H9 (cell line): Measurements from ENCODE around the gene PANK2. TPM values are rescaled to one million over a fixed set of nuclear protein-coding genes. Genes with fewer than 3 reads are reported as not detected.

Source experiments
- DNase-seq: peaks from one replicate; pipeline ENCODE4 v3.0.0-alpha.2; 2017
- H2AFZ ChIP-seq: one replicate; pipeline ENCODE4 v1.6.1; 2013; ENCODE audit warnings: mild to moderate bottlenecking, low read length, control low read depth, moderate library complexity
- H2AK5ac ChIP-seq: 2 replicates; pipeline ENCODE4 v1.6.1; 2013; ENCODE audit warnings: low read length, control low read depth, mixed read lengths; ENCODE audit not compliant: insufficient read length
- H2BK120ac ChIP-seq: one replicate; pipeline ENCODE4 v1.6.1; 2013; ENCODE audit warnings: low read depth, mild to moderate bottlenecking, low read length, control low read depth, inconsistent platforms; ENCODE audit not compliant: poor library complexity, severe bottlenecking
- H2BK12ac ChIP-seq: 2 replicates; pipeline ENCODE4 v1.6.1; 2013; ENCODE audit warnings: low read length, control low read depth, mixed read lengths, low read depth; ENCODE audit not compliant: insufficient read length
- H2BK15ac ChIP-seq: 2 replicates; pipeline ENCODE4 v1.6.1; 2013; ENCODE audit warnings: low read depth, low read length, control low read depth
- H2BK20ac ChIP-seq: one replicate; pipeline ENCODE4 v1.6.1; 2013; ENCODE audit warnings: low read depth, mild to moderate bottlenecking, low read length, control low read depth, inconsistent platforms; ENCODE audit not compliant: poor library complexity, severe bottlenecking
- H2BK5ac ChIP-seq: 2 replicates; pipeline ENCODE4 v1.6.1; 2013; ENCODE audit warnings: low read length, control low read depth, mixed read lengths; ENCODE audit not compliant: insufficient read length
- H3K14ac ChIP-seq: 2 replicates; pipeline ENCODE4 v1.6.1; 2013; ENCODE audit warnings: low read length, control low read depth; ENCODE audit not compliant: insufficient read depth
- H3K18ac ChIP-seq: 2 replicates; pipeline ENCODE4 v1.6.1; 2013; ENCODE audit warnings: low read depth, mild to moderate bottlenecking, mixed read lengths, low read length, control low read depth; ENCODE audit not compliant: insufficient read length
- H3K23ac ChIP-seq: 2 replicates; pipeline ENCODE4 v1.6.1; 2013; ENCODE audit warnings: low read length, control low read depth, mixed read lengths, low read depth; ENCODE audit not compliant: insufficient read length
- H3K23me2 ChIP-seq: 2 replicates; pipeline ENCODE4 v1.6.1; 2013; ENCODE audit warnings: low read depth, mild to moderate bottlenecking, mixed read lengths, low read length, control low read depth; ENCODE audit not compliant: insufficient read length, poor library complexity, severe bottlenecking
- H3K27ac ChIP-seq: 2 replicates; pipeline ENCODE4 v1.5.1; 2013; ENCODE audit warnings: low read length, control low read depth, mixed read lengths, low read depth; ENCODE audit not compliant: insufficient read length
- H3K27me3 ChIP-seq: 2 replicates; pipeline ENCODE4 v1.6.1; 2013; ENCODE audit warnings: low read length, control low read depth, inconsistent platforms; ENCODE audit not compliant: insufficient read depth
- H3K4ac ChIP-seq: 2 replicates; pipeline ENCODE4 v1.6.1; 2013; ENCODE audit warnings: low read depth, mild to moderate bottlenecking, control low read depth, inconsistent platforms, low read length, moderate library complexity
- H3K4me1 ChIP-seq: 2 replicates; pipeline ENCODE4 v1.6.1; 2013; ENCODE audit warnings: low read length, control low read depth, inconsistent platforms; ENCODE audit not compliant: insufficient read depth
- H3K4me2 ChIP-seq: 2 replicates; pipeline ENCODE4 v1.6.1; 2013; ENCODE audit warnings: low read length, control low read depth, mixed read lengths; ENCODE audit not compliant: insufficient read length, insufficient read depth
- H3K56ac ChIP-seq: 2 replicates; pipeline ENCODE4 v1.6.1; 2013; ENCODE audit warnings: low read depth, mild to moderate bottlenecking, mixed read lengths, low read length, control low read depth; ENCODE audit not compliant: insufficient read length
- H3K79me1 ChIP-seq: 2 replicates; pipeline ENCODE4 v1.6.1; 2013; ENCODE audit warnings: low read depth, mild to moderate bottlenecking, moderate library complexity, low read length, control low read depth, inconsistent platforms; ENCODE audit not compliant: insufficient read depth, poor library complexity, severe bottlenecking
- H3K79me2 ChIP-seq: 2 replicates; pipeline ENCODE4 v1.6.1; 2013; ENCODE audit warnings: low read length, control low read depth, inconsistent platforms; ENCODE audit not compliant: insufficient read depth
- H3K9ac ChIP-seq: 2 replicates; pipeline ENCODE4 v1.6.1; 2013; ENCODE audit warnings: low read length, control low read depth, mixed read lengths; ENCODE audit not compliant: insufficient read length; ENCODE audit errors: extremely low read depth
- H3K9me3 ChIP-seq: one replicate; pipeline ENCODE4 v1.6.1; 2013; ENCODE audit warnings: low read depth, low read length, inconsistent platforms; ENCODE audit not compliant: control insufficient read depth
- H3T11ph ChIP-seq: one replicate; pipeline ENCODE4 v1.6.1; 2013; ENCODE audit warnings: mild to moderate bottlenecking, low read length, control low read depth, inconsistent platforms
- H4K20me1 ChIP-seq: one replicate; pipeline ENCODE4 v1.6.1; 2013; ENCODE audit not compliant: control insufficient read depth, insufficient read length, insufficient read depth
- H4K5ac ChIP-seq: 2 replicates; pipeline ENCODE4 v1.6.1; 2013; ENCODE audit warnings: low read depth, mild to moderate bottlenecking, mixed read lengths, low read length, control low read depth; ENCODE audit not compliant: insufficient read length
- H4K8ac ChIP-seq: replicated peaks from 2 replicates; pipeline ENCODE4 v1.6.1; 2013; ENCODE audit warnings: low read length, control low read depth, mixed read lengths, low read depth; ENCODE audit not compliant: insufficient read length
- H4K91ac ChIP-seq: 2 replicates; pipeline ENCODE4 v1.6.1; 2013; ENCODE audit warnings: low read depth, mild to moderate bottlenecking, moderate library complexity, mixed read lengths, low read length, control low read depth; ENCODE audit not compliant: insufficient read length
- H3K27ac Mint-ChIP-seq, 3 experiments: 2 replicates in 2 of 3; 3 replicates in 1 of 3; pipeline ENCODE4 v1.8.0; 2020 to 2021; ENCODE audit warnings: mixed read lengths in 3 of 3, mild to moderate bottlenecking in 1 of 3, moderate library complexity in 1 of 3
- H3K27me3 Mint-ChIP-seq: 2 replicates; pipeline ENCODE4 v1.8.0; 2021; ENCODE audit warnings: low read depth, mild to moderate bottlenecking, moderate library complexity, mixed read lengths
- H3K36me3 Mint-ChIP-seq, 3 experiments: 2 replicates in 2 of 3; 3 replicates in 1 of 3; pipeline ENCODE4 v1.8.0; 2020 to 2021; ENCODE audit warnings: low read depth in 3 of 3, mixed read lengths in 3 of 3; ENCODE audit not compliant: insufficient read depth in 1 of 3
- H3K4me1 Mint-ChIP-seq, 2 experiments: 2 replicates each; pipeline ENCODE4 v1.8.0; 2020; ENCODE audit warnings: mixed read lengths in 2 of 2
- H3K4me3 Mint-ChIP-seq, 2 experiments: 2 replicates in 1 of 2; 3 replicates in 1 of 2; pipeline ENCODE4 v1.8.0; 2020 to 2021; ENCODE audit warnings: mild to moderate bottlenecking in 2 of 2, mixed read lengths in 2 of 2, moderate library complexity in 1 of 2
- H3K9me3 Mint-ChIP-seq, 2 experiments: 2 replicates in 1 of 2; 3 replicates in 1 of 2; pipeline ENCODE4 v1.8.0; 2020; ENCODE audit warnings: mild to moderate bottlenecking in 2 of 2, mixed read lengths in 2 of 2, moderate library complexity in 1 of 2
- WGBS: extraction: QIAGEN DNeasy Blood & Tissue Kit; methylation state at CpG from one replicate; pipeline ENCODE4 v1.1.7; 2013; ENCODE audit warnings: missing lambda C conversion rate, low lambda C conversion rate, mixed read lengths; ENCODE audit not compliant: insufficient read length; ENCODE audit errors: extremely low coverage; 5-methylcytosine and 5-hydroxymethylcytosine counted together
- total RNA-seq: library from RNA; stranded (reverse); gene quantifications from 2 replicates; pipeline ENCODE4 v1.2.1, GENCODE V29; 2021
- TF ChIP-seq, protein P1 (sequence below): fragments of 200-600 bp; sonication (generic); conservative IDR thresholded peaks from 3 replicates; pipeline ENCODE4 v1.8.0; 2021; ENCODE audit warnings: antibody characterized with exemption, mild to moderate bottlenecking

Gene PANK2
- total RNA-seq, 1 experiment from 2014 or later, result 65.4 TPM

DNA sequence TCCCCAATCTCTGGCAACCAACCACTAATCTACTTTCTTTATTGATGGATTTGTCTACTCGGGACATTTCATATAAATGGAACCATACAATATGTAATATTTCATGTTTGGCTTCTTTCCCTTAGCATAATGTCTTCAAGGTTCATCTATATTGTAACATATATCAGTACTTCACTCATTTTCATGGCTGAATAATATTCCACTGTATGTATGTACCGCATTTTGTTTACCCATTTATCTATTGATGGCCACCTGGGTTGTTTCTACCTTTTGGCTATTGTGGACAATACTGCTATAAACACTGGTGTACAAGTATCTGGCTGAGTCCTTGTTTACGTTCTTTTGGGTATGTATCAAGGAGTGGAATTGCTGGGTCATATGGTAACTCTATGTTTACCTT is 48.4 kb downstream of the PANK2 start:
- WGBS, result no CpG with 5 or more reads among the region's 3 CpGs
- no peak overlapping the region for H3K4me2 ChIP-seq
- no peak overlapping the region for H3K14ac ChIP-seq
- H3K4ac ChIP-seq, result no peak overlapping the region
- 0 out of 2 replicates have a peak, but pooled peaks cover 1% of the 10 kb centered on the region for H3K27me3 ChIP-seq
- H3K9me3 ChIP-seq, result no peaks in the 10 kb centered on the region
- no peak overlapping the region for H3T11ph ChIP-seq
- no peak overlapping the region for H2BK20ac ChIP-seq
- no peak overlapping the region for H3K56ac ChIP-seq
- H3K27ac ChIP-seq, result no peak overlapping the region
- H4K5ac ChIP-seq, result no peak overlapping the region
- H3K23me2 ChIP-seq, result no peaks in the 10 kb centered on the region
- no peak overlapping the region for H3K9ac ChIP-seq
- H3K4me3 Mint-ChIP-seq, result no peak overlapping the region
- no peak overlapping the region for H2BK120ac ChIP-seq
- TF ChIP-seq, protein P1, sequence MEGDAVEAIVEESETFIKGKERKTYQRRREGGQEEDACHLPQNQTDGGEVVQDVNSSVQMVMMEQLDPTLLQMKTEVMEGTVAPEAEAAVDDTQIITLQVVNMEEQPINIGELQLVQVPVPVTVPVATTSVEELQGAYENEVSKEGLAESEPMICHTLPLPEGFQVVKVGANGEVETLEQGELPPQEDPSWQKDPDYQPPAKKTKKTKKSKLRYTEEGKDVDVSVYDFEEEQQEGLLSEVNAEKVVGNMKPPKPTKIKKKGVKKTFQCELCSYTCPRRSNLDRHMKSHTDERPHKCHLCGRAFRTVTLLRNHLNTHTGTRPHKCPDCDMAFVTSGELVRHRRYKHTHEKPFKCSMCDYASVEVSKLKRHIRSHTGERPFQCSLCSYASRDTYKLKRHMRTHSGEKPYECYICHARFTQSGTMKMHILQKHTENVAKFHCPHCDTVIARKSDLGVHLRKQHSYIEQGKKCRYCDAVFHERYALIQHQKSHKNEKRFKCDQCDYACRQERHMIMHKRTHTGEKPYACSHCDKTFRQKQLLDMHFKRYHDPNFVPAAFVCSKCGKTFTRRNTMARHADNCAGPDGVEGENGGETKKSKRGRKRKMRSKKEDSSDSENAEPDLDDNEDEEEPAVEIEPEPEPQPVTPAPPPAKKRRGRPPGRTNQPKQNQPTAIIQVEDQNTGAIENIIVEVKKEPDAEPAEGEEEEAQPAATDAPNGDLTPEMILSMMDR, result no peak
- peaks cover 11 to 31% (median 13%) of the 10 kb centered on the region in 3 experiments; a peak in 5 of 7 replicates for H3K36me3 Mint-ChIP-seq
- H3K79me2 ChIP-seq, result no peaks in the 10 kb centered on the region
- no peak for DNase-seq
- H4K91ac ChIP-seq, result no peak overlapping the region
- peaks cover 0 to 3% of the 10 kb centered on the region in 2 experiments; a peak in 1 of 4 replicates for H3K4me1 Mint-ChIP-seq
- no peak overlapping the region for H2BK12ac ChIP-seq
- no peak overlapping the region for H2AK5ac ChIP-seq
- H3K27ac Mint-ChIP-seq, result no peak overlapping the region
- no peaks in the 10 kb centered on the region for H3K79me1 ChIP-seq
- no peak overlapping the region for H2AFZ ChIP-seq
- no peaks in the 10 kb centered on the region; a peak in 1 of 5 replicates for H3K9me3 Mint-ChIP-seq
- H2BK5ac ChIP-seq, result no peak overlapping the region
- no peak overlapping the region for H3K18ac ChIP-seq
- H3K27me3 Mint-ChIP-seq, result no peaks in the 10 kb centered on the region
- H4K20me1 ChIP-seq, result no peaks in the 10 kb centered on the region
- H2BK15ac ChIP-seq, result no peak overlapping the region
- no peak overlapping the region for H4K8ac ChIP-seq
- H3K4me1 ChIP-seq, result no peaks in the 10 kb centered on the region
- H3K23ac ChIP-seq, result no peak overlapping the region
